Measurements from ENCODE around the gene SPTBN1.

DNA sequence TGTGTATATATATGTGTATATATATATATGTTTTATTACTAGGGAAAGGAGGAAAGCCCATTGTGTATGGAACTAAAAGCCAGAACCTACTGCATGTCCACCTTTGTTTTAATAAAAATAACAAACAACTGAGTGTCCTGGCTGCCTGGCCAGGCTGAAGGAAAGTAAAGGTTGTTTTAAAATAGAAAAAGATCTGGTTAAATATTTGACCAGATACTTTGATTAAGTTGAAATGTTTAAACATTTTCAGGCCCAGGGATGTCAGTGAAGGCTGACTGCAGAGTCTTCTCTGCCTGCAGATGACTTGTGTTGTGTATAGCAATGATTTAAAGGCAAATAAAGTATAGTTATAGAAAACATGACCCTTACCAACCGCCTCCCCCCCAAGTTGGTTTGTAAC is 22.8 kb downstream of the SPTBN1 start:
- TF ChIP-seq, protein P1, sequence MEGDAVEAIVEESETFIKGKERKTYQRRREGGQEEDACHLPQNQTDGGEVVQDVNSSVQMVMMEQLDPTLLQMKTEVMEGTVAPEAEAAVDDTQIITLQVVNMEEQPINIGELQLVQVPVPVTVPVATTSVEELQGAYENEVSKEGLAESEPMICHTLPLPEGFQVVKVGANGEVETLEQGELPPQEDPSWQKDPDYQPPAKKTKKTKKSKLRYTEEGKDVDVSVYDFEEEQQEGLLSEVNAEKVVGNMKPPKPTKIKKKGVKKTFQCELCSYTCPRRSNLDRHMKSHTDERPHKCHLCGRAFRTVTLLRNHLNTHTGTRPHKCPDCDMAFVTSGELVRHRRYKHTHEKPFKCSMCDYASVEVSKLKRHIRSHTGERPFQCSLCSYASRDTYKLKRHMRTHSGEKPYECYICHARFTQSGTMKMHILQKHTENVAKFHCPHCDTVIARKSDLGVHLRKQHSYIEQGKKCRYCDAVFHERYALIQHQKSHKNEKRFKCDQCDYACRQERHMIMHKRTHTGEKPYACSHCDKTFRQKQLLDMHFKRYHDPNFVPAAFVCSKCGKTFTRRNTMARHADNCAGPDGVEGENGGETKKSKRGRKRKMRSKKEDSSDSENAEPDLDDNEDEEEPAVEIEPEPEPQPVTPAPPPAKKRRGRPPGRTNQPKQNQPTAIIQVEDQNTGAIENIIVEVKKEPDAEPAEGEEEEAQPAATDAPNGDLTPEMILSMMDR (conservative IDR thresholded peaks at IDR 0.05; ENCODE audit: low read length) = no peak
- TF ChIP-seq EZH2phosphoT487 (IDR thresholded peaks at IDR 0.05; ENCODE audit: borderline replicate concordance, low read depth, low read length) = no peak

Measured in OCI-LY7 (cell line).